ENCODE results near the gene DEAF1.

DNA sequence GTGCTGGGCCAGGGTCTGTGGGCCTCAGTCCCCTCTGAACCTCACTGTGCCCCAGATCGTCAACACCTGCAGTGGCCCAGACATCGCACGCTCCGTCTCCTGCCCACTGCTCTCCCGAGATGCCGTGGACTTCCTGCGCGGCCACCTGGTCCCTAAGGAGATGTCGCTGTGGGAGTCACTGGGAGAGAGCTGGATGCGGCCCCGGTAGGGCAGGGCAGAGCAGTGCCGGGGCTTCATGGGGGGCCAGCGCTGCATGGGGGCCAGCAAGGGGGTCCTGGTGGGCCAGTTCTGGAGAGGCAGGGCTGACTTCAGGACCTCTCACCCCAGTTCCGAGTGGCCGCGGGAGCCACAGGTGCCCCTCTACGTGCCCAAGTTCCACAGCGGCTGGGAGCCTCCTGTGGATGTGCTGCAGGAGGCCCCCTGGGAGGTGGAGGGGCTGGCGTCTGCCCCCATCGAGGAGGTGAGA lies 27.4 kb upstream of the DEAF1 start:
- TF ChIP-seq CTCF (conservative IDR thresholded peaks at IDR 0.05; ENCODE audit: low read depth, low read length) (no peak), EZH2 (IDR thresholded peaks at IDR 0.05; ENCODE audit: low read length, unreplicated experiment) (no peak), EZH2phosphoT487 (IDR thresholded peaks at IDR 0.05; ENCODE audit: borderline replicate concordance, low read length) (no peak)

Measured in PC-3 (cell line).